ENCODE data around the gene KCNAB3.

GRCh38 chr17:7878234-7878633, 51.4 kb downstream of the KCNAB3 start:
- TF ChIP-seq CTCF (IDR thresholded peaks at IDR 0.05; ENCODE audit: poor library complexity, severe bottlenecking) (no peak), EZH2 (IDR thresholded peaks at IDR 0.05; ENCODE audit: borderline replicate concordance, insufficient read depth, low read length, poor library complexity, severe bottlenecking) (no peak), RAD21 (conservative IDR thresholded peaks at IDR 0.05) (no peak), TAF1 (IDR thresholded peaks at IDR 0.05; ENCODE audit: low read depth) (no peak), POLR2AphosphoS5 (IDR thresholded peaks at IDR 0.05) (no peak), REST (IDR thresholded peaks at IDR 0.05; ENCODE audit: borderline replicate concordance) (no peak)
